Measurements from ENCODE around the gene ERBB4.

ERBB4 gene

GRCh38 chr2:212284166-212284565, 254.4 kb downstream of the ERBB4 start:
- TF ChIP-seq, protein P1, sequence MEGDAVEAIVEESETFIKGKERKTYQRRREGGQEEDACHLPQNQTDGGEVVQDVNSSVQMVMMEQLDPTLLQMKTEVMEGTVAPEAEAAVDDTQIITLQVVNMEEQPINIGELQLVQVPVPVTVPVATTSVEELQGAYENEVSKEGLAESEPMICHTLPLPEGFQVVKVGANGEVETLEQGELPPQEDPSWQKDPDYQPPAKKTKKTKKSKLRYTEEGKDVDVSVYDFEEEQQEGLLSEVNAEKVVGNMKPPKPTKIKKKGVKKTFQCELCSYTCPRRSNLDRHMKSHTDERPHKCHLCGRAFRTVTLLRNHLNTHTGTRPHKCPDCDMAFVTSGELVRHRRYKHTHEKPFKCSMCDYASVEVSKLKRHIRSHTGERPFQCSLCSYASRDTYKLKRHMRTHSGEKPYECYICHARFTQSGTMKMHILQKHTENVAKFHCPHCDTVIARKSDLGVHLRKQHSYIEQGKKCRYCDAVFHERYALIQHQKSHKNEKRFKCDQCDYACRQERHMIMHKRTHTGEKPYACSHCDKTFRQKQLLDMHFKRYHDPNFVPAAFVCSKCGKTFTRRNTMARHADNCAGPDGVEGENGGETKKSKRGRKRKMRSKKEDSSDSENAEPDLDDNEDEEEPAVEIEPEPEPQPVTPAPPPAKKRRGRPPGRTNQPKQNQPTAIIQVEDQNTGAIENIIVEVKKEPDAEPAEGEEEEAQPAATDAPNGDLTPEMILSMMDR (IDR thresholded peaks at IDR 0.05): no peak
- Histone ChIP-seq H3K27ac (no peak overlapping the region), H3K4me3 (no peak overlapping the region)
- no peak for DNase-seq (ENCODE audit: low spot score)

- H3K27ac ChIP-seq: no peak overlapping the region
- no peak for DNase-seq (ENCODE audit: low spot score)
- TF ChIP-seq, protein P1 (IDR thresholded peaks at IDR 0.05): no peak
Observed at GRCh38 chr2:212282671-212283261, 255.8 kb downstream of the ERBB4 start.

GRCh38 chr2:212276813-212277212, 261.8 kb downstream of the ERBB4 start:
- TF ChIP-seq, protein P1 (IDR thresholded peaks at IDR 0.05): no peak
- H3K27ac ChIP-seq: no peak overlapping the region
- no peak overlapping the region for H3K4me3 ChIP-seq
- DNase-seq (ENCODE audit: low spot score): no peak

More at GRCh38 chr2:212282671-212283261, 255.8 kb downstream of the ERBB4 start:
- H3K4me3 ChIP-seq: no peak overlapping the region

DNA sequence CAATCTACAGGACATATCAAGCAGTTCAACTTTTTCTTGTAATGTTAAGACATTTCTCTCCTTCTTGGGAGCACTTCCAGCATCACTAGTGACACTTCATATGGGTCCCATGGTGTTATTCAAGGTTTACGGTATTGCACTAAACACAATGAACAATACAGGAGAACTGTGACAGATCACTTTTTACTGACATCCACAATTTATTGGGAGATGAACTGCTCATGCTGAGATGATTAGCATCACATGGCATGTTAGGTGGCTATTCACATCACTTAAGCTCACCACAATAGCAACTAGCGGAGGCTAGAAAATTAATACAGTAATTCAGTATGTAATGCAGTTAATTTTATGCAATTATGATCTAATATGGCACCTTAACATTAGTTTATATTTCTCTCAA, 264.4 kb downstream of the ERBB4 start:
- H3K27ac ChIP-seq: no peak overlapping the region
- no peak overlapping the region for H3K4me3 ChIP-seq
- DNase-seq (ENCODE audit: low spot score): no peak
- TF ChIP-seq, protein P1 (IDR thresholded peaks at IDR 0.05): no peak

DNA sequence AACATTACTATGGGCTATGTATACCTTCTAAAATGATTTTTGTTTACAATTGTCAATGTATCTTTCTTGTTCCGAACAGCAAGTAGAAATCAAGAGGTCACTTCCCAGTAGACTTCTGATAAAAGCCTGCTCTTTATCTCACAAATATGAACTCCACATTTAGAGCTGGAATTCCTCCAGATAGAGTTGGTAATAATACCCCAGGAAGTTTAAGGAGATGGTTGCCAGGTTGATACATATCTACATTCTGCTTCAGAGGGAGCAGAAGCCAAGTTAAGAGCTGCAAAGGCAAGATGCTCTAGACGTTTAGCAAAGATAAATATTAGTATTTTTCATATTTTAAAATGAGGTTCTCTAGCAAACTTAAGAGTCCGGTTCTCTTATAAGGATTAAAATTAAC, 267.0 kb downstream of the ERBB4 start:
- no peak for DNase-seq (ENCODE audit: low spot score)
- TF ChIP-seq, protein P1 (IDR thresholded peaks at IDR 0.05): no peak
- Histone ChIP-seq H3K27ac (no peak overlapping the region), H3K4me3 (no peak overlapping the region)

GRCh38 chr2:212269005-212269404, 269.6 kb downstream of the ERBB4 start:
- H3K27ac ChIP-seq: no peak overlapping the region
- no peak for DNase-seq (ENCODE audit: low spot score)
- TF ChIP-seq, protein P1 (IDR thresholded peaks at IDR 0.05): no peak
- no peak overlapping the region for H3K4me3 ChIP-seq

DNA sequence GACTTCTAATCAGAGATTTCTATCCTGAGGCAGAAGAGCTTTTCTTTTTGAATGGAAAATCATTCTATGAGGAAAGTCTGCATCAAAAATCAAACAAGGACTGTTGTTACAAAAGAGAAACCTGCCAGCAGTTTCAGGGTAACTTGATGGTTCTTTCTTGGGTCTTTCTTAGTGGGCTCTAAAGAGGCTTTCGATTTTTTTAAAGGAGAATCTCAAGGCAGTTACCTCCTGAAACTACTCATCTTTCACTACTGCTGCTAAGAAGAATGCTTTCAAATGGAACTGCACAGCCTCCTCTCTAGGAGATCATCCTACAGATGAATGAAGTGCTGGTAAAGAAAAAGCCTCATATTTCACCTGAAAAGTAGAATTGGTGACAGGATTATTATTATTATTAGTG, 272.3 kb downstream of the ERBB4 start:
- TF ChIP-seq, protein P1 (IDR thresholded peaks at IDR 0.05): no peak
- H3K4me3 ChIP-seq: no peak overlapping the region
- no peak for DNase-seq (ENCODE audit: low spot score)
- H3K27ac ChIP-seq: no peak overlapping the region
